ENCODE results near the gene PLA2G2D.
"Not testable (repeated sequence)": the region's sequence is repeated elsewhere in the genome, so short reads cannot be mapped to it uniquely, and the experiment has no call there.

PLA2G2D gene

GRCh38 chr1:20143318-20143717 lies 24.0 kb upstream of the PLA2G2D start:
- DNase-seq (ENCODE audit: low read depth in 2 of 2): no peak

- DNase-seq (ENCODE audit: low read depth in 2 of 2): no peak
Measured at GRCh38 chr1:20142001-20142710, 22.8 kb upstream of the PLA2G2D start.

GRCh38 chr1:20141466-20141865 lies 22.1 kb upstream of the PLA2G2D start:
- DNase-seq (ENCODE audit: low read depth in 2 of 2): no peak

GRCh38 chr1:20141001-20141400 lies 21.7 kb upstream of the PLA2G2D start:
- no peak for DNase-seq (ENCODE audit: low read depth in 2 of 2)

GRCh38 chr1:20139776-20140612 lies 20.7 kb upstream of the PLA2G2D start:
- DNase-seq (ENCODE audit: low read depth in 2 of 2): no peak

- no peak for DNase-seq (ENCODE audit: low read depth in 2 of 2)
Measured at GRCh38 chr1:20138961-20139550, 19.7 kb upstream of the PLA2G2D start, which contains the start of gene PLA2G2F. Gene PLA2G2F (plus strand): TSS chr1:20139323. CDS start chr1:20139428, 105 bp downstream.

GRCh38 chr1:20138346-20138745 lies 19.0 kb upstream of the PLA2G2D start:
- no peak for DNase-seq (ENCODE audit: low read depth in 2 of 2)

- DNase-seq (ENCODE audit: low read depth in 2 of 2): no peak
Measured at GRCh38 chr1:20137604-20138003, 18.3 kb upstream of the PLA2G2D start.

GRCh38 chr1:20137055-20137454 lies 17.7 kb upstream of the PLA2G2D start:
- DNase-seq (ENCODE audit: low read depth in 2 of 2): no peak

GRCh38 chr1:20136249-20136648 lies 16.9 kb upstream of the PLA2G2D start:
- no peak for DNase-seq (ENCODE audit: low read depth in 2 of 2)

- DNase-seq (ENCODE audit: low read depth in 2 of 2): no peak
Measured at GRCh38 chr1:20134995-20135394, 15.7 kb upstream of the PLA2G2D start.

GRCh38 chr1:20130518-20130917 lies 11.2 kb upstream of the PLA2G2D start:
- not testable (repeated sequence) for DNase-seq (ENCODE audit: low read depth in 2 of 2)

GRCh38 chr1:20126806-20127440 lies 7.6 kb upstream of the PLA2G2D start:
- DNase-seq (ENCODE audit: low read depth in 2 of 2): no peak

GRCh38 chr1:20126041-20126805 lies 6.9 kb upstream of the PLA2G2D start:
- DNase-seq (ENCODE audit: low read depth in 2 of 2): no peak

GRCh38 chr1:20125100-20125499 lies 5.8 kb upstream of the PLA2G2D start:
- no peak for DNase-seq (ENCODE audit: low read depth in 2 of 2)

- no peak for DNase-seq (ENCODE audit: low read depth in 2 of 2)
Measured at GRCh38 chr1:20124456-20125057, 5.2 kb upstream of the PLA2G2D start.

GRCh38 chr1:20123722-20124455 lies 4.6 kb upstream of the PLA2G2D start:
- no peak for DNase-seq (ENCODE audit: low read depth in 2 of 2)

GRCh38 chr1:20120796-20121195 lies 1.5 kb upstream of the PLA2G2D start:
- no peak for DNase-seq (ENCODE audit: low read depth in 2 of 2)

- DNase-seq (ENCODE audit: low read depth in 2 of 2): no peak
Measured at GRCh38 chr1:20117236-20117635, 2.1 kb downstream of the PLA2G2D start.

GRCh38 chr1:20115916-20116315 lies 3.4 kb downstream of the PLA2G2D start:
- DNase-seq (ENCODE audit: low read depth in 2 of 2): no peak
